Thoracic aorta (tissue), 2 donors: ENCODE measurements around the gene CEP112. TPM values are rescaled to one million over a fixed set of nuclear protein-coding genes. Genes with fewer than 3 reads are reported as not detected.

Source experiments
- ATAC-seq: fragments of 150-250 bp; one replicate; pipeline ENCODE4 v1.8.0; 2017; ENCODE audit warnings: low read depth; ENCODE audit not compliant: insufficient number of reproducible peaks, low FRiP score
- DNase-seq: peaks from one replicate; pipeline ENCODE4 v3.0.0-alpha.2; 2020; ENCODE audit warnings: low spot score
- H3K27ac ChIP-seq, 2 donors: fragments of 200-600 bp; sonication (generic); 1 replicate in 1 of 2; 2 replicates in 1 of 2; pipeline ENCODE4 v1.5.1; 2016; ENCODE audit warnings: mild to moderate bottlenecking in 2 of 2, moderate library complexity in 2 of 2
- H3K27me3 ChIP-seq: fragments of 200-600 bp; sonication (generic); replicated peaks from 2 replicates; pipeline ENCODE4 v1.6.0; 2016; ENCODE audit warnings: mild to moderate bottlenecking; ENCODE audit not compliant: insufficient read depth
- H3K36me3 ChIP-seq: fragments of 200-600 bp; sonication (generic); one replicate; pipeline ENCODE4 v1.5.1; 2016
- H3K4me1 ChIP-seq, 2 donors: fragments of 200-600 bp; sonication (generic); 1 replicate in 1 of 2; 2 replicates in 1 of 2; pipeline versions ENCODE4 v1.5.1 to v1.6.0; 2016; ENCODE audit warnings: low read depth in 2 of 2, mild to moderate bottlenecking in 1 of 2; ENCODE audit not compliant: control insufficient read depth in 1 of 2
- H3K4me3 ChIP-seq: fragments of 200-600 bp; sonication (generic); 2 replicates; pipeline ENCODE4 v1.5.1; 2016; ENCODE audit warnings: mild to moderate bottlenecking
- H3K9me3 ChIP-seq: fragments of 200-600 bp; sonication (generic); 2 replicates; pipeline ENCODE4 v1.5.1; 2016
- total RNA-seq, 2 donors: library from RNA; depleted of rRNA; stranded (reverse); fragments of >200 nt; gene quantifications; one replicate each; pipeline versions ENCODE4 v1.1.0 to v1.2.3, GENCODE V29; 2016
- TF ChIP-seq, protein P1 (sequence below): fragments of 200-600 bp; sonication (generic); IDR thresholded peaks from one replicate; pipeline ENCODE4 v1.5.1; 2019; ENCODE audit warnings: antibody characterized with exemption

CEP112 gene
- total RNA-seq, 2 donors from 2014 or later = 13.4 to 19.0 TPM

GRCh38 chr17:66002063-66002585, 189.8 kb downstream of the CEP112 start:
- ATAC-seq = no peak

DNA sequence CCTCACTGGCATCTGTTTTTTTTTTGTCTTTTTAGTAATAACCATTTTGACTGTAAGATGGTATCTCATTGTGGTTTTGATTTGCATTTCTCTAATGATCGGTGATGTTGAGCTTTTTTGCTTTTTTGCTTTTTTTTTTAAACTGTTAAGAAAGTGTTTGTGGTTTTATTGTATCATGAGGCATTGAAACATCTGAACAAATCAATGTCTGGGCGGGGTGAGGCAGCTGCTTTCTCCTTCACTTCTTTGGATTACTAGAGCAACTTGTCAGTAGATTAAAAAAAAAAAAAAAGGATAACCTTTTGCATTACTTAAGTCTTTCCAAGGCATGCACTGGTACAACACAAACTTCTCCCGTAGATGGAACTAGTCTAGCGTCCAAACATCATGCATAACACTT, 191.7 kb downstream of the CEP112 start:
- DNase-seq = no peak
- peaks cover 0 to 6% of the 10 kb centered on the region in 2 donors for H3K4me1 ChIP-seq
- H3K27ac ChIP-seq = no peak overlapping the region

More at GRCh38 chr17:66002063-66002585, 189.8 kb downstream of the CEP112 start:
- TF ChIP-seq, protein P1, sequence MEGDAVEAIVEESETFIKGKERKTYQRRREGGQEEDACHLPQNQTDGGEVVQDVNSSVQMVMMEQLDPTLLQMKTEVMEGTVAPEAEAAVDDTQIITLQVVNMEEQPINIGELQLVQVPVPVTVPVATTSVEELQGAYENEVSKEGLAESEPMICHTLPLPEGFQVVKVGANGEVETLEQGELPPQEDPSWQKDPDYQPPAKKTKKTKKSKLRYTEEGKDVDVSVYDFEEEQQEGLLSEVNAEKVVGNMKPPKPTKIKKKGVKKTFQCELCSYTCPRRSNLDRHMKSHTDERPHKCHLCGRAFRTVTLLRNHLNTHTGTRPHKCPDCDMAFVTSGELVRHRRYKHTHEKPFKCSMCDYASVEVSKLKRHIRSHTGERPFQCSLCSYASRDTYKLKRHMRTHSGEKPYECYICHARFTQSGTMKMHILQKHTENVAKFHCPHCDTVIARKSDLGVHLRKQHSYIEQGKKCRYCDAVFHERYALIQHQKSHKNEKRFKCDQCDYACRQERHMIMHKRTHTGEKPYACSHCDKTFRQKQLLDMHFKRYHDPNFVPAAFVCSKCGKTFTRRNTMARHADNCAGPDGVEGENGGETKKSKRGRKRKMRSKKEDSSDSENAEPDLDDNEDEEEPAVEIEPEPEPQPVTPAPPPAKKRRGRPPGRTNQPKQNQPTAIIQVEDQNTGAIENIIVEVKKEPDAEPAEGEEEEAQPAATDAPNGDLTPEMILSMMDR = no peak
- Histone ChIP-seq H3K27me3 (no peaks in the 10 kb centered on the region), H3K4me1 (peaks cover 0 to 6% of the 10 kb centered on the region in 2 donors), H3K36me3 (no peaks in the 10 kb centered on the region), H3K27ac (no peak overlapping the region), H3K9me3 (no peaks in the 10 kb centered on the region), H3K4me3 (no peak overlapping the region)
- DNase-seq = no peak

GRCh38 chr17:65998675-65999074, 193.3 kb downstream of the CEP112 start:
- no peaks in the 10 kb centered on the region for H3K36me3 ChIP-seq
- no peaks in the 10 kb centered on the region for H3K27me3 ChIP-seq
- DNase-seq (no peak), ATAC-seq (no peak)
- no peak overlapping the region for H3K4me3 ChIP-seq
- TF ChIP-seq, protein P1 = no peak
- no peaks in the 10 kb centered on the region for H3K9me3 ChIP-seq
- peaks cover 0 to 6% of the 10 kb centered on the region in 2 donors for H3K4me1 ChIP-seq
- H3K27ac ChIP-seq = no peak overlapping the region

More for the DNA sequence above, 191.7 kb downstream of the CEP112 start:
- TF ChIP-seq, protein P1 = no peak
- Histone ChIP-seq H3K4me3 (no peak overlapping the region), H3K36me3 (no peaks in the 10 kb centered on the region), H3K9me3 (no peaks in the 10 kb centered on the region), H3K27me3 (no peaks in the 10 kb centered on the region)
- ATAC-seq = no peak

GRCh38 chr17:65994679-65995078, 197.3 kb downstream of the CEP112 start:
- ATAC-seq (no peak), DNase-seq (no peak)
- Histone ChIP-seq H3K9me3 (no peaks in the 10 kb centered on the region), H3K27me3 (no peaks in the 10 kb centered on the region), H3K36me3 (no peaks in the 10 kb centered on the region), H3K4me1 (no peaks in the 10 kb centered on the region), H3K27ac (no peak overlapping the region), H3K4me3 (no peak overlapping the region)
- TF ChIP-seq, protein P1 = no peak

GRCh38 chr17:65994114-65994513, 197.8 kb downstream of the CEP112 start:
- no peak overlapping the region for H3K27ac ChIP-seq
- no peaks in the 10 kb centered on the region for H3K27me3 ChIP-seq
- TF ChIP-seq, protein P1 = no peak
- no peaks in the 10 kb centered on the region for H3K36me3 ChIP-seq
- no peak for DNase-seq
- H3K9me3 ChIP-seq = no peaks in the 10 kb centered on the region
- H3K4me3 ChIP-seq = no peak overlapping the region
- ATAC-seq = no peak
- no peaks in the 10 kb centered on the region for H3K4me1 ChIP-seq
